ENCODE measurements around the gene ACE2.

GRCh38 chrX:15570145-15570544, 30.6 kb downstream of the ACE2 start:
- TF ChIP-seq YY1 (IDR thresholded peaks at IDR 0.05; ENCODE audit: insufficient read depth, insufficient read length): no peak
- TF ChIP-seq SUZ12 (IDR thresholded peaks at IDR 0.05; ENCODE audit: extremely low read depth, insufficient read depth, insufficient read length): no peak
- no peak for TF ChIP-seq ZNF274 (IDR thresholded peaks at IDR 0.05; ENCODE audit: low read depth, low read length)

All from NT2/D1 (cell line).